Measurements from ENCODE around the gene C1QTNF1.
"Not testable (repeated sequence)": the region's sequence is repeated elsewhere in the genome, so short reads cannot be mapped to it uniquely, and the experiment has no call there.

Gene C1QTNF1

DNA sequence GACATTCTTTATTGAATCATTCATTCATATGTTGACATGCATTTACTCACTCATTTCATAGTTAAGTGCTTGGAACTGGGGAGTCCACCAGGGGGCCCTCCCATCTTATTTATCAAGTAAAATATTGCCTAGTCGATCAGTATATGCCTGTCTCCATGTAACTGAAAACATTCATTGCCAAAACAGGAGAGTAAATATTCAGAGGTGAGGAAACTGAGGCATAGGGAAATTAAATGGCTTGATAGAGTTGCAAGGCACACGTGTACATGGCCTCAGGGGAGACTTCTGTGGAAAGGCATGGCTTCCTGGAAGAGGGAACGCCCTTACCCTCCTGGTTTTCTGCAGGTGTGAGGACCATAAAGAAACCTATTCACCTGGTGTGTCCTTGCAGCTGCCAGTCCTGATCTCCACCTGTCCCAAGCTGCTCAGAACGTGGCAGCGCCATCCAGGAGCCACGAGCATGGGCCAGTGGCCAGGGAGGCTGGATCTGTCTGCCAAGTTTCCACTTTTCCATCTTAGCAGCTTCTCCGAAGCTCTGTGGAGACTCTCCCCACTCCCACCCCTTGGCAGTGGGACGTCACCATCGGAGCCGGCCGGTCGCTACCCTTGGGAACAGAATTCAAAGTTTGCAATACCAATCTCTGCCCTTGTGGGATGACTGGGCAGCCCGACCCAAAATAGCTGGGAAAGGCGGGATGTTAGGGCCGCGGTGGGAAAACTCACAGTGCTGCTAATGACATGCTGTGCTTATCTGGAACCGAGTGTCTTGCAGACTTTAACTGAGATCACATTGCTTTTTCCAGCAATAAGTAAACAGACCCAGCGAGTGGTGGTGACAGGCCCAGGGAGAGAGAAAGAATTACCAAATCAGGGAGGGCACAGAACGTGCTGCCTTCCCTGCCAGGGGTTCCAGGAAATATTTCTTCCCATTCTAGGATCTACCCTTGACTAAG, 4.1 kb upstream of the C1QTNF1 start:
- Histone ChIP-seq H3K9me3 (ENCODE audit: severe bottlenecking) (peaks cover 12% of the 10 kb centered on the region), H3K4me3 (ENCODE audit: low read depth, low read length) (no peak overlapping the region), H3K36me3 (no peaks in the 10 kb centered on the region), H3K27ac (no peak overlapping the region), H3K27me3 (ENCODE audit: insufficient read depth, low read depth, severe bottlenecking) (peaks cover 3% of the 10 kb centered on the region)
- TF ChIP-seq, protein P1, sequence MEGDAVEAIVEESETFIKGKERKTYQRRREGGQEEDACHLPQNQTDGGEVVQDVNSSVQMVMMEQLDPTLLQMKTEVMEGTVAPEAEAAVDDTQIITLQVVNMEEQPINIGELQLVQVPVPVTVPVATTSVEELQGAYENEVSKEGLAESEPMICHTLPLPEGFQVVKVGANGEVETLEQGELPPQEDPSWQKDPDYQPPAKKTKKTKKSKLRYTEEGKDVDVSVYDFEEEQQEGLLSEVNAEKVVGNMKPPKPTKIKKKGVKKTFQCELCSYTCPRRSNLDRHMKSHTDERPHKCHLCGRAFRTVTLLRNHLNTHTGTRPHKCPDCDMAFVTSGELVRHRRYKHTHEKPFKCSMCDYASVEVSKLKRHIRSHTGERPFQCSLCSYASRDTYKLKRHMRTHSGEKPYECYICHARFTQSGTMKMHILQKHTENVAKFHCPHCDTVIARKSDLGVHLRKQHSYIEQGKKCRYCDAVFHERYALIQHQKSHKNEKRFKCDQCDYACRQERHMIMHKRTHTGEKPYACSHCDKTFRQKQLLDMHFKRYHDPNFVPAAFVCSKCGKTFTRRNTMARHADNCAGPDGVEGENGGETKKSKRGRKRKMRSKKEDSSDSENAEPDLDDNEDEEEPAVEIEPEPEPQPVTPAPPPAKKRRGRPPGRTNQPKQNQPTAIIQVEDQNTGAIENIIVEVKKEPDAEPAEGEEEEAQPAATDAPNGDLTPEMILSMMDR (IDR thresholded peaks at IDR 0.05; ENCODE audit: low read depth, low read length): peak; percentile 59
- DNase-seq: peak; percentile 89

DNA sequence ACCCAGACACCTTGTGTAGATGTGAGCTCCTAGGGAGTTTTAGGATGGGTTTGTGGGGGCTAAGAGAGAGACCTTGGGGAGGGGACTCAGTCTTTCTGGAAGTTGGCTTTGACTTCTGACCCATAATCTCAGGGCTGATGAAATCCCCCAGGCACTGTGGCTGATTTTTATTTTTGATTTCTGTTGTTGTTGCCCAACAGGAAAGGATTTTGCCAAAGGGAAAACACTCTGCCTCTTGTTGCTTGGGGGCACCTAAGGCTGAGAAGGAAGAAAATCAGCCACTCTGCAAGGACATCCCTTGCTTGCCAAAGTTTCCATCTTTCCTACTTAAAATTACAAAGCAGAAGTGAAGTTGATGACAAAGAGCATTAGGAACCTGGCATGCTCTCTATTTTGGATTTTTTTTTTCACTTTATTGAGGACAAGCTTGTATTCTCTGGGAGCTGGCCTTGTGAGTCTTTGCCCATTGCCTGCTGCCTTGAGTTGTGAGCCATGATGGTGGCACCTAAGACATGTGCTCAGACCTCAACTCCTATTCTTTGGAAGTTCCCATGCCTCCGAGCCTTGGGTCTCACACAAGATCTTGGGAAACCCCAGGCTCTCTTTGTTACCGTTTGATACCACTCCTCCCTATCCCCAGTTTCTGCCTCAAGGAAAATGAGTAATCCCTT, 3.2 kb upstream of the C1QTNF1 start:
- no peak for DNase-seq
- Histone ChIP-seq H3K4me3 (ENCODE audit: low read depth, low read length) (no peak overlapping the region), H3K27ac (no peak overlapping the region), H3K9me3 (ENCODE audit: severe bottlenecking) (peaks cover 5% of the 10 kb centered on the region), H3K27me3 (ENCODE audit: insufficient read depth, low read depth, severe bottlenecking) (peaks cover 3% of the 10 kb centered on the region), H3K36me3 (no peaks in the 10 kb centered on the region)
- TF ChIP-seq, protein P1 (IDR thresholded peaks at IDR 0.05; ENCODE audit: low read depth, low read length): no peak

DNA sequence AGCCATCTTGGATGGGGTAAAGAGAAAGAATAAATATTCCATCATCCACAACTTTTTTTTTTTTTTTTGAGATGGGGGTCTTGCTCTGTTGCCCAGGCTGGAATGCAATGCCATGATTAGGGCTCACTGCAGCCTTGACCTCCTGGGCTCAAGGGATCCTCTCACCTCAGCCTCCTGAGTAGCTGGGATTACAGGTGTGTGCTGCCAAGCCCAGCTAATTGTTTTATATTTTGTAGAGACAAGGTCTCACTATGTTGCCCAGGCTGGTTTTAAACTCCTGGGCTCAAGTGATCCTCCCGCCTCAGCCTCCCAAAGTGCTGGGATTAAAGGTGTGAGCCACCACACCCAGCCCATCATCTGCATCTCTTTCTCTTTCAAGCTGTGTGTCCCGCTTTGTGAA, 2.0 kb upstream of the C1QTNF1 start:
- not testable (repeated sequence) for H3K36me3 ChIP-seq; H3K27ac ChIP-seq; H3K4me3 ChIP-seq (ENCODE audit: low read depth, low read length); H3K27me3 ChIP-seq (ENCODE audit: insufficient read depth, low read depth, severe bottlenecking); DNase-seq; H3K9me3 ChIP-seq (ENCODE audit: severe bottlenecking)

DNA sequence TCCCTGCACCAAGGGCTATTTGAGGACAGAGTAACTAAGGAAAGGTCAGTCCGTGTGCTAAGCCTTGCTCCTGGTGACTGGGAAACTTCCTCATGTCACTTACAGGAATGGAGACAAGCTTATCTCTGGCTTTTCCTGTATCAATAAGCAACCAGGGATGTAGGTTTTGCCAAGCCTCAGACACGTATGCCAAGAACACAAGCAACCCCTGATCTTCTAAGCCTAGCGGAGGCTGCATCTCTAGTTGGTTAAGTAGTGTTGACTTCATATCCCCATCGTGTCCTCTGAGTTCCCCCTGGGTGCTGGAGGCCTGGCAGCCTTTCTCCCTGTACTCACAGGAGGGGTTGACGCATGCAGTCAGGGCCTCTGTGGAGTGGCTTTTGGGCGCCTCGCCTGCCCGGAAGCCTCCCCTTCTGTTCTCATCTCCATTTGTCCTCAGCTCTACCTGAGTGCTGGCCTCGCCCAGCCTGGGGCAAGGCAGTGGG, 1.4 kb upstream of the C1QTNF1 start:
- DNase-seq: no peak
- H3K27ac ChIP-seq: no peak overlapping the region
- H3K4me3 ChIP-seq (ENCODE audit: low read depth, low read length): no peak overlapping the region
- H3K9me3 ChIP-seq (ENCODE audit: severe bottlenecking): no peaks in the 10 kb centered on the region
- H3K36me3 ChIP-seq: no peaks in the 10 kb centered on the region
- peaks cover 3% of the 10 kb centered on the region for H3K27me3 ChIP-seq (ENCODE audit: insufficient read depth, low read depth, severe bottlenecking)
- TF ChIP-seq, protein P1 (IDR thresholded peaks at IDR 0.05; ENCODE audit: low read depth, low read length): no peak

DNA sequence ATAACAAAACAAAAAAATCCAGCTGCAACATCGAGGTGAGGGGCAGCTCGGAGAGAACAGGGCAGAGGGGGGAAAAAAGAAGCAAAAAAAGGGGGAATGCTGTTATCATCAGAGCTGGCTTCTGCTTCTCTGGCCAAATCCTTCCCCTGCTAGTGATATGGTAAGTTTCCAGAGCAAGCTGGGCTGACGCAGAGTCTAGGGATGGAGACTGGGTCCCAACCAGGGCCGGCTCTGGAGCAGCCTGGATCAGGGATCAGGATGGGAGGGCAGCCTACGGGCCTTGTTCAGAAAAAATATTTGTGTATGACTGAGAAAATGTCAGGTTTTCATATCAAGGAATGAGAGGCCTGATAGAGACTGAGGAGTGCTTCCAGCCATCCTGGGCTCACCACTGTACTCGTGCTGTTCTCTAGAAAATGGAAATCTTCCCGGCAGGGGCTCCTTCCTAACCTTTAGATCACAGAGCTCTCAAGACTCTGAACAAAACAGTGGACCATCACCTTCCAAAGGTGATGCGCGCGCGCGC, 726 bp upstream of the C1QTNF1 start:
- TF ChIP-seq, protein P1 (IDR thresholded peaks at IDR 0.05; ENCODE audit: low read depth, low read length): no peak
- H3K27me3 ChIP-seq (ENCODE audit: insufficient read depth, low read depth, severe bottlenecking): peaks cover 3% of the 10 kb centered on the region
- H3K4me3 ChIP-seq (ENCODE audit: low read depth, low read length): no peak overlapping the region
- DNase-seq: no peak
- no peaks in the 10 kb centered on the region for H3K9me3 ChIP-seq (ENCODE audit: severe bottlenecking)
- H3K27ac ChIP-seq: no peak overlapping the region
- H3K36me3 ChIP-seq: no peaks in the 10 kb centered on the region

Measured in WERI-Rb-1 (cell line).